Peyer's patch (tissue), 4 donors: ENCODE results near the gene ERC2. TPM values are rescaled to one million over a fixed set of nuclear protein-coding genes. Genes with fewer than 3 reads are reported as not detected.

ENCODE experiments used
- DNase-seq, 3 donors: peaks; one replicate each; pipeline ENCODE4 v3.0.0-alpha.2; 2017 to 2019
- H3K27ac ChIP-seq, 4 donors: fragments of 200-600 bp; sonication (generic); one replicate each; pipeline ENCODE4 v1.5.1; 2016 to 2019
- H3K27me3 ChIP-seq, 2 donors: fragments of 200-600 bp; sonication (generic); one replicate each; pipeline ENCODE4 v1.5.1; 2019
- H3K36me3 ChIP-seq, 3 donors: fragments of 200-600 bp; sonication (generic); one replicate each; pipeline ENCODE4 v1.5.1; 2016 to 2019
- H3K4me1 ChIP-seq, 4 donors: fragments of 200-600 bp; sonication (generic); one replicate each; pipeline ENCODE4 v1.5.1; 2016 to 2019
- H3K4me3 ChIP-seq, 4 donors: fragments of 200-600 bp; sonication (generic); 1 replicate in 3 of 4; 2 replicates in 1 of 4; pipeline ENCODE4 v1.5.1; 2016 to 2019; ENCODE audit warnings: mild to moderate bottlenecking in 1 of 4
- H3K9me3 ChIP-seq, 4 donors: fragments of 200-600 bp; sonication (generic); one replicate each; pipeline ENCODE4 v1.5.1; 2016 to 2019; ENCODE audit warnings: mild to moderate bottlenecking in 1 of 4
- POLR2A ChIP-seq, 2 donors: fragments of 450-650 bp; IDR thresholded peaks; one replicate each; pipeline ENCODE4 v1.5.1; 2017; ENCODE audit warnings: antibody characterized with exemption in 2 of 2, mild to moderate bottlenecking in 2 of 2, moderate library complexity in 2 of 2
- total RNA-seq, 4 donors: library from RNA; depleted of rRNA; stranded (reverse); fragments of >200 nt; gene quantifications; one replicate each; pipeline ENCODE4 v1.1.0, GENCODE V29; 2016
- TF ChIP-seq, protein P1 (sequence below), 6 experiments: fragments of 450-650 bp in 4 of 6; fragments of 200-600 bp in 2 of 6; sonication (generic) in 1 of 6; IDR thresholded peaks; one replicate each; pipeline ENCODE4 v1.5.1; 2017 to 2019; ENCODE audit warnings: antibody characterized with exemption in 6 of 6, mild to moderate bottlenecking in 3 of 6, moderate library complexity in 1 of 6

Gene ERC2
- total RNA-seq, 4 donors from 2014 or later: 0.18 to 0.83 TPM; not detected in 2

DNA sequence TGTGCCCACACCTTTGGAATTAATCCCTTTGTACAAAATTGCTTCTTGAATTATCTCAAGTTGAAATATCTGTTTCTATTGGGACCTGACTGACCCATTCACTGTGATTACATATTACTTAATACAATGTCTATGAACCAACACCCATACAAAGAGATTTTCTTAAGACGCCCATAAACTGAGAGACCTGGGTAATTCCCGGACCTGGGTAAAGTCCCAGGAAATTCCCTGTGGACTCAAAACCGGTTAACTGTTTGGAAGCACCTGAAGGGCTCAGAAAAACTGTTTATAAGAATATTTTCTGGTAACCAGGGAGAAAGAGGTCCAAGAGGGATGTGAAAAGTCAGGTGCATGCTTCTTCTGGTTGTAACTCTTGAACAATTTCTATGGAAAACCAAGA is 667.2 kb downstream of the ERC2 start:
- no peaks in the 10 kb centered on the region for H3K9me3 ChIP-seq
- no peaks in the 10 kb centered on the region for H3K4me1 ChIP-seq
- H3K36me3 ChIP-seq: no peaks in the 10 kb centered on the region
- no peak for DNase-seq
- no peaks in the 10 kb centered on the region for H3K27me3 ChIP-seq
- H3K4me3 ChIP-seq: no peak overlapping the region
- no peak for TF ChIP-seq POLR2A (IDR thresholded peaks at IDR 0.05)
- TF ChIP-seq, protein P1, sequence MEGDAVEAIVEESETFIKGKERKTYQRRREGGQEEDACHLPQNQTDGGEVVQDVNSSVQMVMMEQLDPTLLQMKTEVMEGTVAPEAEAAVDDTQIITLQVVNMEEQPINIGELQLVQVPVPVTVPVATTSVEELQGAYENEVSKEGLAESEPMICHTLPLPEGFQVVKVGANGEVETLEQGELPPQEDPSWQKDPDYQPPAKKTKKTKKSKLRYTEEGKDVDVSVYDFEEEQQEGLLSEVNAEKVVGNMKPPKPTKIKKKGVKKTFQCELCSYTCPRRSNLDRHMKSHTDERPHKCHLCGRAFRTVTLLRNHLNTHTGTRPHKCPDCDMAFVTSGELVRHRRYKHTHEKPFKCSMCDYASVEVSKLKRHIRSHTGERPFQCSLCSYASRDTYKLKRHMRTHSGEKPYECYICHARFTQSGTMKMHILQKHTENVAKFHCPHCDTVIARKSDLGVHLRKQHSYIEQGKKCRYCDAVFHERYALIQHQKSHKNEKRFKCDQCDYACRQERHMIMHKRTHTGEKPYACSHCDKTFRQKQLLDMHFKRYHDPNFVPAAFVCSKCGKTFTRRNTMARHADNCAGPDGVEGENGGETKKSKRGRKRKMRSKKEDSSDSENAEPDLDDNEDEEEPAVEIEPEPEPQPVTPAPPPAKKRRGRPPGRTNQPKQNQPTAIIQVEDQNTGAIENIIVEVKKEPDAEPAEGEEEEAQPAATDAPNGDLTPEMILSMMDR (IDR thresholded peaks at IDR 0.05): no peak
- H3K27ac ChIP-seq: no peak overlapping the region

DNA sequence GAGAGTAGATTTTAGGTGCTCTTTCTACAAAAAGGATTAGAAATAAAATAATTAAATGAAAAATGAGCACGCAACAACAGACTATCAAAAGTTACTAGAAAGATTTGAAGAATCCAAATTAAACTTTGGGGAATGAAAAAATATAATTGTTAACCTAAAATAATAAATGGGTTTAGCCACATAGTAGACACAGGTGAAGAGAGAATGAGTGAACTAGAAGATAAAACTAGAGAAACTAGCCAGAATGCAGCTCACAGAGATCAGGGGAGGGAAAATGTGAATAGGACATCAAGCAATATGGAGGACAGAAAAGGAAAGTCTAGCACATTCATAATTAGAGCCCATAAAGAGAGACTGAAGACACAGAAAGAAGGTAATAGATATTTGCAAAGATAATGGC is 670.5 kb downstream of the ERC2 start:
- Histone ChIP-seq H3K4me3 (no peak overlapping the region), H3K9me3 (no peaks in the 10 kb centered on the region), H3K27ac (no peak overlapping the region), H3K4me1 (no peaks in the 10 kb centered on the region), H3K27me3 (no peaks in the 10 kb centered on the region), H3K36me3 (no peaks in the 10 kb centered on the region)
- TF ChIP-seq, protein P1 (IDR thresholded peaks at IDR 0.05): no peak
- TF ChIP-seq POLR2A (IDR thresholded peaks at IDR 0.05): no peak
- no peak for DNase-seq

DNA sequence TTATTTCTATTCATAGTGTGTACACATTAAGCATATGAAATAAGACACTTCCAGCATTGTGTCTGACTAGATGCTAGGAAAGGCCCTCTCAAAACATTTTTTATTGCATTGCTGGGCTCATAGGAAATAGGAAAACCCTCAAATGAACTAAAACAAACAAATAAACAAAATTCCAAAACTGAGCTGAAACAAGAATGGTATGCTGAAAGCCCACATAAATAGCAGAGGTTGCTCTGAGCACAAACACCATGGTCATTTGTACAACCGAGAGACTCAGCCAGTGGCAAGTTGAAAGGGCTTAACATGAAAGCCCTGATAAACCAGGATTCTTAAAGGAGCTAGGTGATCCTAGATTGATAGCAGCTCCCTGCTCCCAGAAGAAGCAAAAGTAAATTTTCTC is 671.2 kb downstream of the ERC2 start:
- no peak overlapping the region for H3K4me3 ChIP-seq
- DNase-seq: no peak
- no peaks in the 10 kb centered on the region for H3K4me1 ChIP-seq
- TF ChIP-seq, protein P1 (IDR thresholded peaks at IDR 0.05): no peak
- no peak for TF ChIP-seq POLR2A (IDR thresholded peaks at IDR 0.05)
- H3K9me3 ChIP-seq: no peaks in the 10 kb centered on the region
- no peaks in the 10 kb centered on the region for H3K36me3 ChIP-seq
- H3K27ac ChIP-seq: no peak overlapping the region
- H3K27me3 ChIP-seq: no peaks in the 10 kb centered on the region

- H3K27me3 ChIP-seq: no peaks in the 10 kb centered on the region
- no peaks in the 10 kb centered on the region for H3K9me3 ChIP-seq
- H3K4me1 ChIP-seq: no peaks in the 10 kb centered on the region
- TF ChIP-seq, protein P1 (IDR thresholded peaks at IDR 0.05): no peak
- no peak for TF ChIP-seq POLR2A (IDR thresholded peaks at IDR 0.05)
- no peak overlapping the region for H3K4me3 ChIP-seq
- H3K36me3 ChIP-seq: no peaks in the 10 kb centered on the region
- no peak overlapping the region for H3K27ac ChIP-seq
- DNase-seq: no peak
Measured at GRCh38 chr3:55796533-55796932, 671.7 kb downstream of the ERC2 start.

GRCh38 chr3:55795746-55796145 is 672.5 kb downstream of the ERC2 start:
- DNase-seq: no peak
- Histone ChIP-seq H3K4me3 (no peak overlapping the region), H3K9me3 (no peaks in the 10 kb centered on the region), H3K27ac (no peak overlapping the region), H3K36me3 (no peaks in the 10 kb centered on the region), H3K27me3 (no peaks in the 10 kb centered on the region), H3K4me1 (no peaks in the 10 kb centered on the region)
- TF ChIP-seq, protein P1 (IDR thresholded peaks at IDR 0.05): no peak
- no peak for TF ChIP-seq POLR2A (IDR thresholded peaks at IDR 0.05)

DNA sequence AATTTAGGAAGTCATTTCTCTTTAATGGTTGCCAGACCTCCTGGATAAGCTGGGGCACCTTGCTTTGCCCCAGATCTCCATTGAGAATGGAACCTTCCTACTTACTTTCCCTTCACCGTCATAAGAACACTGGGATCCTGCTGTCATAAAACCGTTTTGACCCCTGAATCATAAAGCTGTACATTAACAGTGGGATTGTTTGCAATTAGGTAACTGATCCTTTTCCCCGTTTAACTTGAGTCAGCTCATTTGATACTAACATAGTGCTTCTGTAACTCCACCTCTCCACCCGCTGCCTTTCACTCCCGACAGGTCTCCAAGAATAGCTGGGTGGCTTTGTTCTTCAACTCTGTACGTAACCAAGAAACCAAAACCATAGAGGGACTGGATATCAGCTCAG is 673.0 kb downstream of the ERC2 start:
- H3K9me3 ChIP-seq: no peaks in the 10 kb centered on the region
- TF ChIP-seq POLR2A (IDR thresholded peaks at IDR 0.05): no peak
- TF ChIP-seq, protein P1 (IDR thresholded peaks at IDR 0.05): no peak
- H3K4me3 ChIP-seq: no peak overlapping the region
- H3K27me3 ChIP-seq: no peaks in the 10 kb centered on the region
- H3K36me3 ChIP-seq: no peaks in the 10 kb centered on the region
- no peak overlapping the region for H3K27ac ChIP-seq
- DNase-seq: no peak
- no peaks in the 10 kb centered on the region for H3K4me1 ChIP-seq
